Esophagus muscularis mucosa (tissue), 4 donors: Measurements from ENCODE around the gene PDCL2. TPM values are rescaled to one million over a fixed set of nuclear protein-coding genes. Genes with fewer than 3 reads are reported as not detected.

Source experiments
- DNase-seq: peaks from one replicate; pipeline ENCODE4 v3.0.0-alpha.2; 2017; ENCODE audit errors: extremely low spot score
- H3K27ac ChIP-seq, 4 donors: fragments of 200-600 bp; sonication (generic); replicated peaks in 1 of 4; 1 replicate in 3 of 4; 2 replicates in 1 of 4; pipeline ENCODE4 v1.5.1; 2016 to 2019; ENCODE audit warnings: mild to moderate bottlenecking in 1 of 4
- H3K27me3 ChIP-seq, 4 donors: fragments of 200-600 bp; sonication (generic); one replicate each; pipeline versions ENCODE4 v1.5.1 to v1.6.0; 2016 to 2019
- H3K36me3 ChIP-seq, 4 donors: fragments of 200-600 bp; sonication (generic); one replicate each; pipeline ENCODE4 v1.5.1; 2016 to 2019
- H3K4me1 ChIP-seq, 4 donors: fragments of 200-600 bp; sonication (generic); one replicate each; pipeline ENCODE4 v1.5.1; 2016 to 2019
- H3K4me3 ChIP-seq, 4 donors: fragments of 200-600 bp; sonication (generic); 1 replicate in 2 of 4; 2 replicates in 2 of 4; pipeline ENCODE4 v1.5.1; 2016 to 2019; ENCODE audit warnings: mild to moderate bottlenecking in 4 of 4, moderate library complexity in 1 of 4
- H3K9me3 ChIP-seq, 4 donors: fragments of 200-600 bp; sonication (generic); 1 replicate in 3 of 4; 2 replicates in 1 of 4; pipeline ENCODE4 v1.5.1; 2016 to 2019
- CTCF ChIP-seq, 3 experiments: fragments of 200-600 bp in 2 of 3; fragments of 450-650 bp in 1 of 3; sonication (generic) in 2 of 3; IDR thresholded peaks; one replicate each; pipeline ENCODE4 v1.5.1; 2017 to 2019; ENCODE audit warnings: antibody characterized with exemption in 3 of 3, mild to moderate bottlenecking in 2 of 3, moderate library complexity in 1 of 3
- EP300 ChIP-seq: sonication (generic); formaldehyde crosslinking; IDR thresholded peaks from one replicate; pipeline ENCODE4 v1.6.1; 2017; ENCODE audit warnings: antibody characterized with exemption
- POLR2A ChIP-seq: fragments of 450-650 bp; IDR thresholded peaks from one replicate; pipeline ENCODE4 v1.6.1; 2017; ENCODE audit warnings: antibody characterized with exemption, moderate library complexity, mild to moderate bottlenecking, low read depth
- POLR2AphosphoS5 ChIP-seq, 2 donors: sonication (generic); formaldehyde crosslinking; IDR thresholded peaks; one replicate each; pipeline ENCODE4 v1.6.1; 2017; ENCODE audit warnings: antibody characterized with exemption in 2 of 2
- WGBS: methylation state at CpG from one replicate; pipeline ENCODE4 v1.1.5; 2018; 5-methylcytosine and 5-hydroxymethylcytosine counted together
- intact Hi-C: fragments of 100-400 bp; cut with DNase I; formaldehyde crosslinking; loops from one replicate; pipeline ENCODE4 v1.15.1; 2023
- total RNA-seq, 4 donors: library from RNA; depleted of rRNA; stranded (reverse); fragments of >200 nt; gene quantifications; one replicate each; pipeline versions ENCODE4 v1.1.0 to v1.2.1, GENCODE V29; 2016

The PDCL2 gene
- total RNA-seq, 4 donors from 2014 or later, result not detected

- WGBS, result 97% methylated on average over 2 of the region's 2 CpGs
- H3K4me3 ChIP-seq, result no peak overlapping the region
- no peaks in the 10 kb centered on the region for H3K9me3 ChIP-seq
- DNase-seq, result no peak
- TF ChIP-seq EP300, result no peak
- TF ChIP-seq POLR2AphosphoS5 (IDR thresholded peaks at IDR 0.05), result no peak
- no peak for TF ChIP-seq POLR2A
- TF ChIP-seq CTCF (IDR thresholded peaks at IDR 0.05), result no peak
- no peaks in the 10 kb centered on the region for H3K36me3 ChIP-seq
- intact Hi-C loops, result no loop called here
- no peaks in the 10 kb centered on the region for H3K27me3 ChIP-seq
- no peak overlapping the region for H3K27ac ChIP-seq
- peaks cover 0 to 3% (median 0%) of the 10 kb centered on the region in 4 donors for H3K4me1 ChIP-seq
Measured at GRCh38 chr4:55517526-55518229, 74.4 kb downstream of the PDCL2 start.

GRCh38 chr4:55512922-55513571 lies 79.0 kb downstream of the PDCL2 start:
- intact Hi-C loops, result no loop called here
- Histone ChIP-seq H3K4me1 (peaks cover 0 to 1% (median 0%) of the 10 kb centered on the region in 4 donors), H3K9me3 (no peaks in the 10 kb centered on the region), H3K4me3 (no peak overlapping the region), H3K27ac (no peak overlapping the region), H3K27me3 (no peaks in the 10 kb centered on the region), H3K36me3 (peaks cover 0 to 8% (median 0%) of the 10 kb centered on the region in 4 donors)
- 100% methylated on average over 1 of the region's 1 CpG for WGBS
- TF ChIP-seq POLR2AphosphoS5 (IDR thresholded peaks at IDR 0.05), result no peak
- no peak for TF ChIP-seq EP300
- no peak for TF ChIP-seq CTCF (IDR thresholded peaks at IDR 0.05)
- no peak for TF ChIP-seq POLR2A
- DNase-seq, result no peak

- 96% methylated on average over 1 of the region's 1 CpG for WGBS
- Histone ChIP-seq H3K27me3 (no peaks in the 10 kb centered on the region), H3K27ac (no peak overlapping the region), H3K4me1 (peaks cover 0 to 9% (median 4%) of the 10 kb centered on the region in 4 donors), H3K9me3 (no peaks in the 10 kb centered on the region), H3K36me3 (peaks cover 0 to 10% (median under 1%) of the 10 kb centered on the region in 4 donors), H3K4me3 (no peak overlapping the region)
- no peak for DNase-seq
- intact Hi-C loops, result no loop called here
- TF ChIP-seq POLR2AphosphoS5 (IDR thresholded peaks at IDR 0.05) (no peak), CTCF (IDR thresholded peaks at IDR 0.05) (no peak), EP300 (no peak), POLR2A (no peak)
Measured at GRCh38 chr4:55512077-55512476, 80.0 kb downstream of the PDCL2 start.

GRCh38 chr4:55510685-55511084 lies 81.4 kb downstream of the PDCL2 start:
- no peaks in the 10 kb centered on the region for H3K27me3 ChIP-seq
- H3K27ac ChIP-seq, result no peak overlapping the region
- peaks cover 0 to 9% (median 4%) of the 10 kb centered on the region in 4 donors for H3K4me1 ChIP-seq
- intact Hi-C loops, result no loop called here
- DNase-seq, result no peak
- H3K9me3 ChIP-seq, result no peaks in the 10 kb centered on the region
- TF ChIP-seq CTCF (IDR thresholded peaks at IDR 0.05) (no peak), EP300 (no peak), POLR2A (no peak), POLR2AphosphoS5 (IDR thresholded peaks at IDR 0.05) (no peak)
- H3K36me3 ChIP-seq, result peaks cover 0 to 13% (median 4%) of the 10 kb centered on the region in 4 donors
- H3K4me3 ChIP-seq, result no peak overlapping the region
